Left lobe of liver (tissue), 2 donors: Measurements from ENCODE around the gene ROCK2. TPM values are rescaled to one million over a fixed set of nuclear protein-coding genes. Genes with fewer than 3 reads are reported as not detected.
"Not testable (repeated sequence)": the region's sequence is repeated elsewhere in the genome, so short reads cannot be mapped to it uniquely, and the experiment has no call there.

ENCODE experiments used
- ATAC-seq: fragments of 200-7000 bp; cut with Tn5 transposase; one replicate; pipeline ENCODE4 v1.9.1; 2020; ENCODE audit warnings: mild to moderate bottlenecking, moderate library complexity
- DNase-seq: peaks from one replicate; pipeline ENCODE4 v3.0.0-alpha.2; 2020; ENCODE audit warnings: low spot score
- total RNA-seq: library from RNA; stranded (reverse); gene quantifications from one replicate; pipeline ENCODE4 v1.2.1, GENCODE V29; 2021
- donor health status: DM: no; HTN: no; CAD: no; lungs with moderate emphysema.
- donor health status: DM: no; HTN: yes; CAD: no.

ROCK2 gene
- total RNA-seq, 1 donor from 2014 or later, result 12.0 TPM

GRCh38 chr2:11196246-11196645, 148.2 kb downstream of the ROCK2 start:
- ATAC-seq (no peak), DNase-seq (no peak)

- ATAC-seq (no peak), DNase-seq (no peak)
Observed at GRCh38 chr2:11187731-11188130, 156.7 kb downstream of the ROCK2 start.

- ATAC-seq (no peak), DNase-seq (no peak)
Observed at GRCh38 chr2:11187083-11187619, 157.3 kb downstream of the ROCK2 start.

GRCh38 chr2:11186145-11186544, 158.3 kb downstream of the ROCK2 start:
- ATAC-seq, result no peak
- DNase-seq, result no peak

GRCh38 chr2:11182951-11183350, 161.5 kb downstream of the ROCK2 start:
- DNase-seq, result no peak
- no peak for ATAC-seq

- DNase-seq (no peak), ATAC-seq (no peak)
Observed at GRCh38 chr2:11180653-11181052, 163.8 kb downstream of the ROCK2 start.

- ATAC-seq, result no peak
- DNase-seq, result no peak
Observed at GRCh38 chr2:11179899-11180298, 164.5 kb downstream of the ROCK2 start.

- DNase-seq (no peak), ATAC-seq (no peak)
Observed at GRCh38 chr2:11179196-11179595, 165.2 kb downstream of the ROCK2 start.

- ATAC-seq (no peak), DNase-seq (no peak)
Observed at GRCh38 chr2:11177871-11178690, 166.4 kb downstream of the ROCK2 start.

GRCh38 chr2:11175293-11175795, 169.1 kb downstream of the ROCK2 start:
- DNase-seq (no peak), ATAC-seq (peak; percentile 31)

- ATAC-seq, result no peak
Observed at GRCh38 chr2:11174222-11174621, 170.2 kb downstream of the ROCK2 start.

GRCh38 chr2:11169333-11169732, 175.1 kb downstream of the ROCK2 start:
- no peak for DNase-seq
- peak; percentile 19 for ATAC-seq

More at GRCh38 chr2:11174222-11174621, 170.2 kb downstream of the ROCK2 start:
- DNase-seq, result no peak

GRCh38 chr2:11168488-11168887, 175.9 kb downstream of the ROCK2 start:
- DNase-seq (no peak), ATAC-seq (no peak)

GRCh38 chr2:11166476-11166875, 178.0 kb downstream of the ROCK2 start:
- ATAC-seq (no peak), DNase-seq (no peak)

GRCh38 chr2:11165046-11165445, 179.4 kb downstream of the ROCK2 start:
- DNase-seq, ATAC-seq: not testable (repeated sequence)

- ATAC-seq (no peak), DNase-seq (no peak)
Observed at GRCh38 chr2:11163439-11164317, 180.8 kb downstream of the ROCK2 start.

- no peak for ATAC-seq
- no peak for DNase-seq
Observed at GRCh38 chr2:11161747-11162146, 182.7 kb downstream of the ROCK2 start.

GRCh38 chr2:11160731-11161455, 183.5 kb downstream of the ROCK2 start:
- DNase-seq (no peak), ATAC-seq (peak; percentile 30)

- no peak for ATAC-seq
- no peak for DNase-seq
Observed at GRCh38 chr2:11160256-11160655, 184.2 kb downstream of the ROCK2 start.

GRCh38 chr2:11159574-11160170, 184.8 kb downstream of the ROCK2 start:
- no peak for ATAC-seq
- no peak for DNase-seq
